ENCODE data around the gene NMD3. TPM values are rescaled to one million over a fixed set of nuclear protein-coding genes. Genes with fewer than 3 reads are reported as not detected.

The NMD3 gene
- total and polyA plus RNA-seq, 5 experiments from 2014 or later, result 38.1 to 41.5 (median 40.1) TPM

DNA sequence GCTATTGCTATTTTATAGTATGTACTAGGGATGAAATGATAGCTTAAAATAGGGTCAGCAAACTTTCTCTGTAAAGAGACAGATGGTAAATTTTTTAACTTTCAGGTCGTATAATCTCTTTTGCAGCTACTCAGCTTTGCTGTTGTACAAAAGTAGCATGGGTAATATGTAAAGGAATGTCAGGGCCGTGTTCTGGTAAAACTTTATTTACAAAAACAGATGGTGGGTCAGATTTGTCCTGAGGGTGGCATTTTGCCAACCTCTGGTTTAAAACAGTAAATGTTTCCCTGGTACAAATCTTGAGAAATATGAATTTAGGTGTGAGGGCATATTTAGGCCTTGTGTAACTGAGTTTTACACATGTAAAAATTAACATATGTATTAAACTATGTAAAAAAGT is 18.6 kb downstream of the NMD3 start:
- ATAC-seq, result no peak
- Mint-ChIP-seq H3K27ac (peak overlapping the region in 1 of 10 donors; percentile 12), H3K9me3 (no peaks in the 10 kb centered on the region), H3K36me3 (peaks cover 6 to 81% (median 26%) of the 10 kb centered on the region in 3 donors), H3K27me3 (no peaks in the 10 kb centered on the region), H3K4me3 (no peak overlapping the region), H3K4me1 (peaks cover 5 to 12% (median 9%) of the 10 kb centered on the region in 4 donors)
- no peak for DNase-seq
- POLR2A ChIA-PET, result interaction anchor here (0.6 kb wide), 1 partner anchor 18 kb away, joined by 3 read pairs; no protein-coding TSS in a partner anchor

DNA sequence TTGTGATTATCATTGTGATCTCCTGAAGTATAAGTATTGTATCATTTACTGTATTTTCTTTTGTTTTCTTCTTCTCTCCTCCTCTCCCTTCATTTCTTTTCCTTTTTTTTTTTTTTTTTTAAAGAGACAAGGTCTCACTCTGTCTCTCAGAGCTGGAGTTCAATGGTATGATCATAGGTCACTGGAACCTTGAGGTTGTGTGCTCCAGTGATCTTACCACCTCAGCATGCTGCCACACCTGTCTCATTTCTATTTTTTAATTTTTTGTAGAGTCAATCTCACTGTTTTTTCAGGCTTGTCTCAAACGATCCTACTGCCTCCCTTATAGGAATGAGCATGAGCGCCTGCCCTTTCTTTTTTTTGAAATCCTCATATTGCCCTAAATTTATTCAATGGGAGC is 23.4 kb downstream of the NMD3 start:
- ATAC-seq (no peak), DNase-seq (no peak)
- Mint-ChIP-seq H3K27me3 (no peaks in the 10 kb centered on the region), H3K27ac (peak overlapping the region in 1 of 10 donors; percentile 46), H3K4me3 (no peak overlapping the region), H3K4me1 (peaks cover 0 to 7% (median 5%) of the 10 kb centered on the region in 4 donors), H3K9me3 (no peaks in the 10 kb centered on the region), H3K36me3 (peaks cover 0 to 84% (median 30%) of the 10 kb centered on the region in 3 donors)
- POLR2A ChIA-PET, result no interaction called here

DNA sequence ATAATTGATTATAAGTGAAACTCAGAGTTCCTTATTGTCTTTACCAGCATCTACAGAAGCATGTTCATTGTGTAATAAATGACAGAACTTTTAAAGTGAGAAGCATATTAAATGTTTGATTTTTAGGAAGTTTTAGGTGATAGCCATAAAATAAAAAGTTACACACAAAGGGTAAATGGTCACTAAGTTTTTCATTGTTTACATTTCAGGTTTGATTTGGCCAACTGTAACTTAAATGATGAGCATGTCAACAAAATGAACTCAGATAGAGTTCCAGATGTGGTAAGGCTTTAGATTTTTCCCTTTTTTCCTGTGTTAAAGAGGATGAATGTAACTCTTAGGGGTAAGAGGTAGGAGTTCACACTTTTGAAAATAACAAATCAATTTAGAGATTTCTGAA is 25.9 kb downstream of the NMD3 start:
- Mint-ChIP-seq H3K4me3 (no peak overlapping the region), H3K9me3 (no peaks in the 10 kb centered on the region), H3K36me3 (peaks cover 4 to 92% (median 34%) of the 10 kb centered on the region in 3 donors), H3K27ac (no peak overlapping the region), H3K27me3 (no peaks in the 10 kb centered on the region), H3K4me1 (peaks cover 0 to 6% (median 3%) of the 10 kb centered on the region in 4 donors)
- POLR2A ChIA-PET, result no interaction called here
- ATAC-seq (no peak), DNase-seq (no peak)

DNA sequence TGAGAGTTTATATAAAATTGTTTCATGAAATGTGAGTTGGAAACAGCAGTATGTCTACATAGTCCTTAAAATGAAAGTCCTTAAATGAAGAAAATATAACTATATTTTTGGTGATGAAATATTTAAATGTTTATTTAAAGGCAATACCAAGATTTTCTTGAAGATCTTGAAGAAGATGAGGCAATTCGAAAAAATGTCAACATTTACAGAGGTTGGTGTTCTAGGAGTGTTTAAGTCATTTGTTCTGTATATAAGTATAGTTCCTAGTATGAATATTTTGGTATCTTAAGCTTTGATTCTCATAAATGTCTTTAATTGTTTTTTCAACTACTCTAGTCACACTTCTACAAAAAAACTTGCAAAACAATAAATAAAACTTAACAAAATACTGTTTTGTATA is 29.0 kb downstream of the NMD3 start:
- no peak overlapping the region for H3K27ac Mint-ChIP-seq
- no peak for DNase-seq
- no peaks in the 10 kb centered on the region for H3K9me3 Mint-ChIP-seq
- no peak for ATAC-seq
- H3K4me3 Mint-ChIP-seq, result no peak overlapping the region
- H3K27me3 Mint-ChIP-seq, result no peaks in the 10 kb centered on the region
- POLR2A ChIA-PET, result no interaction called here
- peaks cover 11 to 91% (median 35%) of the 10 kb centered on the region in 3 donors for H3K36me3 Mint-ChIP-seq
- peaks cover 0 to 5% (median under 1%) of the 10 kb centered on the region in 4 donors for H3K4me1 Mint-ChIP-seq

DNA sequence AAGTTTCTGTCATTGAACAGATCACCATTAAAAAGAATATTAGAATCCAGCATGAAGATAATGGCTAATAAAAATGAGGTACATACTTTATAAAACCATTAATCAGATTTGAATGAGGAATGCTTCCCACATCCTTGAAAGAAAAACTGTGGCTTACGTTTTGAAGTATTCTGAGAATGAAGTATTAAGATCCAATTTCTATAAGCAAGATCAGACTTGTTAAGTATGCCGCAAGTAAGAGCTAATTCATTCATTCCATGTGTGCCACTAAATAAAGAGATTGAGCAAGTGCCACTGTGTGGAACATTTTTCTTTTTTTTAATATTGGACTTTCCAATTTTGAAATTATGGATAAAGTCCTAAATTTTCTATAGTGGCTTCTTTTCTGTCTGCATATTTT is 30.6 kb downstream of the NMD3 start:
- no peak overlapping the region for H3K27ac Mint-ChIP-seq
- peaks cover 11 to 88% (median 34%) of the 10 kb centered on the region in 3 donors for H3K36me3 Mint-ChIP-seq
- H3K4me1 Mint-ChIP-seq, result peaks cover 0 to 12% (median 2%) of the 10 kb centered on the region in 4 donors

DNA sequence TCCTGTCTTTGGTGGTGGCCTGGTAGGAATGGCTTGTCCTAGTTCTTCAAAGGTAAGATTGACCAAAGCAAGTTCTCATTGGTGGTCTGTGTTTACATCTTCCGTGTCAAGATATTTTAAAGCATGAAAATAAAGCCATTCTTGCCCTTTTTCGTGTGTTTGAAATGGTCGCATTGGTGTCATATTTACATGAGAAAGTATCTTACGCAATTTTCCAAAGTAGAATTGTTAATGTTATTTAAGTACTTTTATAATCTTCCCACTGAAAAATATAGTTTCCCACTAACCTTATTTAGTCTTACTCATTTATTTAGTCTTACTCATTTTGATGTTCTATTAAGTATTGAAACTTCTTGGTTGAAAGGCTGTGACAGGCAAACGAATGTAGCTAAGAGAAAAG is 31.0 kb downstream of the NMD3 start:
- DNase-seq, result no peak
- Mint-ChIP-seq H3K27me3 (no peaks in the 10 kb centered on the region), H3K27ac (no peak overlapping the region), H3K36me3 (peaks cover 11 to 86% (median 32%) of the 10 kb centered on the region in 3 donors), H3K4me1 (peaks cover 0 to 12% (median 2%) of the 10 kb centered on the region in 4 donors), H3K9me3 (no peaks in the 10 kb centered on the region), H3K4me3 (no peak overlapping the region)
- ATAC-seq, result no peak
- POLR2A ChIA-PET, result no interaction called here

More for the DNA sequence above, 30.6 kb downstream of the NMD3 start:
- POLR2A ChIA-PET, result no interaction called here
- DNase-seq (no peak), ATAC-seq (no peak)
- Mint-ChIP-seq H3K4me3 (no peak overlapping the region), H3K9me3 (no peaks in the 10 kb centered on the region), H3K27me3 (no peaks in the 10 kb centered on the region)

DNA sequence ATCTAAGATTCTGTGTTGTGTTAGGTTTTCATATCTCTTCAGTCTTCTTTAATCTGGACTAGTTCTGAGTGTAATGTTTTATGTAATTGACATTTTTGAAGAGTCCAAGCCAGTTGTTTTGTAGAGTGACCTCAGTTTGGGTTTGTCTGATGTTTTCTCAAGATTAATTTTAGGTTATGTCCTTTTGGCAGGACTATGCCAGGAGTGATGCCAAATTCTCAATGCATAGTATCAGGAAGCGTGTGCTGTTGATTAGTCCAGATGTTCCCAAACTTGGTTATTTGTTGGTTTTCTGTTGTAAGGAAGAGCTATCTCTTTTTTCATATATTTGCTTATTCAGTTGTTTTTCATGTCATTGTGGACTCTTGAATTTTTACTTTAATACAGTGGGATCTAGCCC is 32.6 kb downstream of the NMD3 start:
- POLR2A ChIA-PET, result no interaction called here
- no peaks in the 10 kb centered on the region for H3K9me3 Mint-ChIP-seq
- DNase-seq (no peak), ATAC-seq (no peak)
- peak overlapping the region in 1 of 10 donors; percentile 12 for H3K27ac Mint-ChIP-seq
- H3K27me3 Mint-ChIP-seq, result no peaks in the 10 kb centered on the region
- H3K4me1 Mint-ChIP-seq, result peaks cover 0 to 12% (median 2%) of the 10 kb centered on the region in 4 donors
- H3K36me3 Mint-ChIP-seq, result peaks cover 14 to 83% (median 38%) of the 10 kb centered on the region in 3 donors
- no peak overlapping the region for H3K4me3 Mint-ChIP-seq

DNA sequence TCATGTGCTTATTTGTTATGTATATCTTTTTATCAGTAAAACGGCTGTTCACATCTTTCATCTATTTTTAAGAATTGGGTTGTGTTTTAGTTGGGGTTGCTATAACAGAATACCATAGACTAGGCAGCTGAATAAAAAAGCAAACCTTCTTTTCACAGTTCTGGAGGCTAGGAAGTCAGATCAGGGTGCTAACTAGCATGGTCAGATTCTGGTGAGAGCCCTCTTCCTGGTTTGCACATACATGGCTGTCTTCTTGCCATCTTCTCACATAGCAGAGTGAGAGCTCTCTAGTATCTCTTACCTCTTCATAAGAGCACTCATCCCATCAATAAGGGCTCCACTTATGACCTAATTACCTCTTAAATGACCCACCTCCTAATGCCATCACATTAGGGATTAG is 33.8 kb downstream of the NMD3 start:
- Mint-ChIP-seq H3K4me1 (peaks cover 0 to 12% (median 2%) of the 10 kb centered on the region in 4 donors), H3K36me3 (peaks cover 14 to 72% (median 36%) of the 10 kb centered on the region in 3 donors), H3K4me3 (no peak overlapping the region), H3K9me3 (peaks cover 0 to under 1% (median 0%) of the 10 kb centered on the region in 9 donors), H3K27me3 (no peaks in the 10 kb centered on the region), H3K27ac (peak overlapping the region in 3 of 10 donors; percentile 5 to 58 (median 29))
- ATAC-seq, result no peak
- DNase-seq, result no peak
- POLR2A ChIA-PET, result no interaction called here

DNA sequence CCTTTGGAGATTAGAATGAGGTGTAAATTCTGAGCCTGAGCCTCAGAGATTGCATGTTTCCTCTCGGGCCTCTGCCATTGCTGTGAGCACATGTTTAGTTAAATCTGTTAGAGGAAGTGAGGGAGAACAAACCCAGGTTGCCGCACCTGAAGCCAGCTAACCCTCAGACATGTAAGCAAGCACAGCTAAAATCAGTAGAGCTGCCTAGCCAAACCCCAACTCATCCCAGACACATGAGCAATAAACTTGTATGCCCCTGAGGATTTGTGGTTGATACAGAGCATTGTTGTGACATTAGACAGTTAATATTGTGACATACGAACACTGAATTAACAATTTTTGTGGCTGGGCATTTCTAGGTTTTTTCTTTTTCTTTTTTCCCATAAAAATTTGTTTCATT is 41.9 kb downstream of the NMD3 start:
- no peaks in the 10 kb centered on the region for H3K27me3 Mint-ChIP-seq
- peak overlapping the region in 4 of 10 donors; percentile 6 to 66 (median 28) for H3K27ac Mint-ChIP-seq
- peaks cover 7 to 44% (median 32%) of the 10 kb centered on the region in 3 donors for H3K36me3 Mint-ChIP-seq
- H3K4me1 Mint-ChIP-seq, result peaks cover 6 to 16% (median 8%) of the 10 kb centered on the region in 4 donors
- ATAC-seq (no peak), DNase-seq (no peak)
- peaks cover 0 to 10% (median 0%) of the 10 kb centered on the region in 9 donors for H3K9me3 Mint-ChIP-seq
- peak overlapping the region in 1 of 10 donors; percentile 25 for H3K4me3 Mint-ChIP-seq
- POLR2A ChIA-PET, result no interaction called here

DNA sequence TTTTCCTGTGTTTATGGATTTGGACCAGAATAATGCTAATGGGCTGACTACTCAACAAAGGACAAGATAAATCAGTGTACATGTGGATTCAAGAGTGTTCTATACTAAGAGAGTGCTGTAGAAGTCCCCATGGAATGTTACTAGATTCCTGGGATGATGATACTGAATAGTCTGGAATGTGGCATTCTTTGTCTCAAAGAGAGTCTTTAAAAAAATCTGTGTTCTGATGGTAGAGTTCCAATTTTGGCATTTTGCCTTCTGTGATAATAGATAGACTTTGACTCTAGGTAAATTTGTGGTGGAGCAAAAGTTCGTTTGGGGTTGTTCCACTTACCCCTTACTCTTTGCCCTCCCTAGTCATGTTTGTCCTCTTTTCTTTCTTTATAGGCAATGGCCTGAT is 43.7 kb downstream of the NMD3 start:
- Mint-ChIP-seq H3K9me3 (peaks cover 0 to 10% (median 0%) of the 10 kb centered on the region in 9 donors), H3K27me3 (no peaks in the 10 kb centered on the region), H3K27ac (no peak overlapping the region), H3K4me3 (no peak overlapping the region), H3K36me3 (peaks cover 4 to 38% (median 28%) of the 10 kb centered on the region in 3 donors), H3K4me1 (peaks cover 6 to 16% (median 8%) of the 10 kb centered on the region in 4 donors)
- POLR2A ChIA-PET, result no interaction called here
- ATAC-seq (no peak), DNase-seq (no peak)

DNA sequence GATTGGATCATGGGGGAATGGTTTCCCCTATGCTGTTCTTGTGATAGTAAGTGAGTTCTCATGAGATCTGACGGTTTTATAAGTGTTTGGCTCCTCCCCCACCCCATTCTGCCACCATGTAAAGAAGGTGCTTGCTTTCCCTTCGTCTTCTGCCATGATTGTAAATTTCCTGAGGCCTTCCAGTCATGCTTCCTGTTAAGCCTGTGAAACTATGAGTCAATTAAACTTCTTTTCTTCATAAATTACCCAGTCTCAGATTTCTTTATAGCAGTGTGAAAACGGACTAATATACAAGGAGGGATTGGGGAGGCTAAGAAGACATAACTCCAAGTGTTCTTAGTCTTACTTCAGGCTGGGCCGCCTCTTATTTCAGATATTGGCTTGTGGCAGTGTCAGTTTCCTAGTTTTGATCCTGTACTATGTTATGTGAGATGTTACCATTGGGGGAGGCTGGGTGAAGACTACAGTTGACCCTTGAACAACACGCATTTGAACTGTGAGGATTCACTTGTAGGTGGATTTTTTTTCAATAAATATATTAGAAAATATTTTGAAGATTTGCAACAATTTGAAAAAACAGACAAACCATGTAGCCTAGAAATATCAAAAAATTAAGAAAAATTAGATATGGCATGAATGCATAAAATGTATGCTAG is 44.9 kb downstream of the NMD3 start:
- Mint-ChIP-seq H3K27ac (no peak overlapping the region), H3K9me3 (peaks cover 0 to 6% (median 0%) of the 10 kb centered on the region in 9 donors), H3K4me3 (no peak overlapping the region), H3K36me3 (peaks cover 4 to 31% (median 24%) of the 10 kb centered on the region in 3 donors), H3K27me3 (no peaks in the 10 kb centered on the region), H3K4me1 (peaks cover 6 to 16% (median 8%) of the 10 kb centered on the region in 4 donors)
- DNase-seq, result no peak
- POLR2A ChIA-PET, result no interaction called here
- ATAC-seq, result no peak

DNA sequence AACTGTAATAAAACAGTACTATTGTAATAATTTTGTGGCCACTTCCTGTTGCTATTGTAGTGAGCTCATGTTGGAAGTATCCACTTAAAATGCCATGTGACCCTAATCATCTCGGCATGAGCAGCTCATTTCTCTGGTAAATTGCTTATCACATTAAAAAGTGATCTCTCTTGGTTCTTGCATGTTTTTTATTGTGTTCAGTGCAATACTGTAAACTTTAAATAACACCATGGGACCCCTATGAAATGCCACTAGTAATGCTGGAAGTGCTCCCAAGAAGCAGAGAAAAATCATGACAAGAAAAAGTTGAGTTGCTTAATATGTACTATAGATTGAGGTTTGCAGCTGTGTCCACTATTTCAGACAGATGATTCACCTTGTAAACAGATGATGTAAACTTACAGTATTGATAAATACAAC is 45.6 kb downstream of the NMD3 start:
- DNase-seq (no peak), ATAC-seq (no peak)
- H3K4me1 Mint-ChIP-seq, result peaks cover 6 to 14% (median 7%) of the 10 kb centered on the region in 4 donors
- H3K4me3 Mint-ChIP-seq, result no peak overlapping the region
- peaks cover 4 to 31% (median 23%) of the 10 kb centered on the region in 3 donors for H3K36me3 Mint-ChIP-seq
- H3K27ac Mint-ChIP-seq, result no peak overlapping the region
- H3K27me3 Mint-ChIP-seq, result no peaks in the 10 kb centered on the region
- H3K9me3 Mint-ChIP-seq, result peaks cover 0 to 6% (median 0%) of the 10 kb centered on the region in 9 donors
- POLR2A ChIA-PET, result no interaction called here

DNA sequence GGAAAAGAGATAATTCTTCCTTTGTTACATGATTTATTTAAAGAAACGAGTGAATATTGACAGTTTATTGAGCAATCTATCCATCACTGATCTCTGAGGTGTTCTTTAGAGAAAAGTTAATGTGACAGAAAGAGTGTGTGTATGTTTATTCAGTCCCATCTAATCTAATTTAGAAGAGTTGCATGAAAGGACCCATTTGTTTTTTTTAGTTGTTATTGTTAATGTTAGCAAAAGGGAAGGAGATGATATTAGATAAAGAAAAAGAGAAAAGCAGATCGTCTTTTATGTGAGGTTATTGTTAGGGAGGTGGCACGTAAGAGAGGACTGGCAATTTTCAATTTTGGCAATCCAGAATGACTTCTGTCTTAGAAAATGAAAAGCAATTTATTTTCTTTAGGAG is 46.5 kb downstream of the NMD3 start:
- H3K27me3 Mint-ChIP-seq, result no peaks in the 10 kb centered on the region
- H3K9me3 Mint-ChIP-seq, result peaks cover 0 to 6% (median 0%) of the 10 kb centered on the region in 9 donors
- H3K4me1 Mint-ChIP-seq, result peaks cover 3 to 5% (median 4%) of the 10 kb centered on the region in 4 donors
- DNase-seq (no peak), ATAC-seq (no peak)
- no peak overlapping the region for H3K4me3 Mint-ChIP-seq
- peaks cover 4 to 28% (median 18%) of the 10 kb centered on the region in 3 donors for H3K36me3 Mint-ChIP-seq
- H3K27ac Mint-ChIP-seq, result no peak overlapping the region
- POLR2A ChIA-PET, result no interaction called here

All from naive thymus-derived CD8-positive, alpha-beta T cell (primary cell).